SU-DHL-6 (cell line): ENCODE data around the gene C13orf42.

Source experiments
- H2AFZ ChIP-seq: fragments of 200-600 bp; sonication (generic); 2 replicates; pipeline ENCODE4 v1.6.1; 2014; ENCODE audit warnings: low read depth, mild to moderate bottlenecking, moderate library complexity, mixed read lengths, antibody characterized with exemption, low read length; ENCODE audit not compliant: severe bottlenecking
- H3F3A ChIP-seq: fragments of 200-600 bp; shearing (Covaris generic); 2 replicates; pipeline ENCODE4 v1.6.0; 2016; ENCODE audit warnings: antibody characterized with exemption, mild to moderate bottlenecking; ENCODE audit not compliant: insufficient read depth
- H3K27ac ChIP-seq: fragments of 200-600 bp; sonication (generic); 2 replicates; pipeline ENCODE4 v1.5.1; 2016; ENCODE audit warnings: low read depth, mild to moderate bottlenecking, low read length, moderate library complexity, mixed read lengths
- H3K27me3 ChIP-seq: fragments of 200-600 bp; sonication (generic), shearing (Covaris generic); 2 replicates; pipeline ENCODE4 v1.6.0; 2014; ENCODE audit warnings: mild to moderate bottlenecking, low read length
- H3K36me3 ChIP-seq: fragments of 200-600 bp; sonication (generic); 2 replicates; pipeline ENCODE4 v1.6.1; 2014; ENCODE audit warnings: mild to moderate bottlenecking, low read length, mixed read lengths
- H3K4me2 ChIP-seq: fragments of 300-600, 200-600 bp; shearing (Covaris generic), sonication (generic); 2 replicates; pipeline ENCODE4 v1.6.0; 2014; ENCODE audit warnings: low read length, low read depth, mild to moderate bottlenecking; ENCODE audit not compliant: poor library complexity, severe bottlenecking
- H3K4me3 ChIP-seq: fragments of 200-600 bp; sonication (generic); 2 replicates; pipeline ENCODE4 v1.5.1; 2014; ENCODE audit warnings: antibody characterized with exemption, low read length, mild to moderate bottlenecking, mixed read lengths; ENCODE audit not compliant: insufficient read depth, poor library complexity, severe bottlenecking
- H3K79me2 ChIP-seq: fragments of 200-600 bp; sonication (generic); 2 replicates; pipeline ENCODE4 v1.6.1; 2014; ENCODE audit warnings: mild to moderate bottlenecking, low read length, moderate library complexity; ENCODE audit not compliant: insufficient read depth
- H3K9ac ChIP-seq: fragments of 200-600 bp; sonication (generic); 2 replicates; pipeline ENCODE4 v1.7.0; 2014; ENCODE audit warnings: mild to moderate bottlenecking, low read length
- H3K9me2 ChIP-seq: fragments of 200-600 bp; sonication (generic); replicated peaks from 2 replicates; pipeline ENCODE4 v1.6.1; 2014; ENCODE audit warnings: low read length; ENCODE audit not compliant: insufficient read depth
- H3K9me3 ChIP-seq: fragments of 200-600 bp; sonication (generic); 2 replicates; pipeline ENCODE4 v1.6.1; 2014; ENCODE audit warnings: low read length, mixed read lengths; ENCODE audit not compliant: insufficient read depth
- H4K20me1 ChIP-seq: fragments of 200-600 bp; sonication (generic); 2 replicates; pipeline ENCODE4 v1.6.1; 2014; ENCODE audit warnings: low read depth, mild to moderate bottlenecking, antibody characterized with exemption, low read length, moderate library complexity, mixed read lengths
- CTCF ChIP-seq: fragments of 200-600 bp; sonication (generic); IDR thresholded peaks from one replicate; pipeline ENCODE4 v1.5.1; 2017; ENCODE audit warnings: antibody characterized with exemption, mild to moderate bottlenecking, low read length, moderate library complexity; ENCODE audit not compliant: insufficient read depth, poor library complexity, severe bottlenecking
- EZH2phosphoT487 ChIP-seq: fragments of 200-600 bp; sonication (generic), shearing (Covaris generic); conservative IDR thresholded peaks from 2 replicates; pipeline ENCODE4 v1.6.1; 2018; ENCODE audit warnings: mild to moderate bottlenecking, antibody characterized with exemption, low read length, moderate library complexity, mixed read lengths

The C13orf42 gene

GRCh38 chr13:51047434-51048165, 63.5 kb downstream of the C13orf42 start:
- Histone ChIP-seq H3K9me3 (no peaks in the 10 kb centered on the region), H3K27ac (no peak overlapping the region), H4K20me1 (no peaks in the 10 kb centered on the region), H3K9me2 (no peaks in the 10 kb centered on the region), H3F3A (no peaks in the 10 kb centered on the region), H2AFZ (no peak overlapping the region), H3K27me3 (no peaks in the 10 kb centered on the region), H3K9ac (no peak overlapping the region), H3K36me3 (no peaks in the 10 kb centered on the region), H3K4me3 (no peak overlapping the region), H3K4me2 (no peak overlapping the region), H3K79me2 (no peaks in the 10 kb centered on the region)
- TF ChIP-seq CTCF = no peak
- no peak for TF ChIP-seq EZH2phosphoT487

GRCh38 chr13:51045451-51045850, 65.6 kb downstream of the C13orf42 start:
- Histone ChIP-seq H3K27ac (no peak overlapping the region), H3K4me2 (no peak overlapping the region), H3K27me3 (no peaks in the 10 kb centered on the region), H3K9ac (no peak overlapping the region), H2AFZ (no peak overlapping the region), H3K9me3 (no peaks in the 10 kb centered on the region), H3F3A (no peaks in the 10 kb centered on the region), H4K20me1 (no peaks in the 10 kb centered on the region), H3K79me2 (no peaks in the 10 kb centered on the region), H3K9me2 (no peaks in the 10 kb centered on the region), H3K4me3 (no peak overlapping the region), H3K36me3 (no peaks in the 10 kb centered on the region)
- TF ChIP-seq CTCF (no peak), EZH2phosphoT487 (no peak)

- Histone ChIP-seq H3K9ac (no peak overlapping the region), H3K27ac (no peak overlapping the region), H2AFZ (no peak overlapping the region), H3K79me2 (no peaks in the 10 kb centered on the region), H3K9me3 (no peaks in the 10 kb centered on the region), H4K20me1 (no peaks in the 10 kb centered on the region), H3K9me2 (no peaks in the 10 kb centered on the region), H3K27me3 (no peaks in the 10 kb centered on the region), H3K36me3 (no peaks in the 10 kb centered on the region), H3K4me2 (no peak overlapping the region), H3F3A (no peaks in the 10 kb centered on the region), H3K4me3 (no peak overlapping the region)
- TF ChIP-seq EZH2phosphoT487 (no peak), CTCF (no peak)
These were observed 66.9 kb downstream of the C13orf42 start for GRCh38 chr13:51044023-51044665.
